ENCODE data around the gene FES. TPM values are rescaled to one million over a fixed set of nuclear protein-coding genes. Genes with fewer than 3 reads are reported as not detected.

Gene FES
- total and polyA plus RNA-seq, 2 of the 13 experiments (the other 11 are each of a cell fraction or from before 2014, with no cell fraction given): 4.0 to 9.5 TPM

- TF ChIP-seq AKAP8 (CRISPR knock-in tag; IDR thresholded peaks at IDR 0.05) (no peak), ZNF768 (CRISPR knock-in tag; IDR thresholded peaks at IDR 0.05) (peak; percentile 29; the same call in 1 of the 2 replicates), ZFP36L2 (CRISPR knock-in tag; IDR thresholded peaks at IDR 0.05) (no peak), LRRFIP1 (CRISPR knock-in tag; conservative IDR thresholded peaks at IDR 0.05) (no peak), NONO (IDR thresholded peaks at IDR 0.05) (no peak), NONO (CRISPR knock-in tag; conservative IDR thresholded peaks at IDR 0.05) (peak; percentile 39; the same call in 1 of the 2 replicates), POLR2AphosphoS5 (IDR thresholded peaks at IDR 0.05; ENCODE audit: low read depth, low read length) (peak; percentile 58), ELF1 (CRISPR knock-in tag; IDR thresholded peaks at IDR 0.05) (no peak), PRDM10 (CRISPR knock-in tag; IDR thresholded peaks at IDR 0.05; ENCODE audit: low read depth) (no peak), EP300 (IDR thresholded peaks at IDR 0.05; ENCODE audit: low read depth in 2 of 2, low read length in 2 of 2) (no peak), EP300 (CRISPR knock-in tag; IDR thresholded peaks at IDR 0.05; ENCODE audit: borderline replicate concordance) (no peak), ZNF30 (CRISPR knock-in tag; IDR thresholded peaks at IDR 0.05) (no peak), CSRNP1 (CRISPR knock-in tag; IDR thresholded peaks at IDR 0.05) (no peak), KDM2A (CRISPR knock-in tag; IDR thresholded peaks at IDR 0.05; ENCODE audit: borderline replicate concordance, low read depth) (peak; percentile 76; the same call in 1 of the 2 replicates), CHD4 (IDR thresholded peaks at IDR 0.05; ENCODE audit: borderline replicate concordance, low read length) (no peak), ZNF460 (CRISPR knock-in tag; IDR thresholded peaks at IDR 0.05; ENCODE audit: borderline replicate concordance) (no peak), YEATS2 (CRISPR knock-in tag; IDR thresholded peaks at IDR 0.05; ENCODE audit: borderline replicate concordance) (peak; percentile 79), ZNF44 (CRISPR knock-in tag; IDR thresholded peaks at IDR 0.05) (no peak), ZNF331 (CRISPR knock-in tag; IDR thresholded peaks at IDR 0.05) (peak; percentile 33; the same call in 1 of the 2 replicates), AGO1 (IDR thresholded peaks at IDR 0.05; ENCODE audit: low read depth, low read length, poor library complexity, severe bottlenecking) (no peak), SMARCC2 (IDR thresholded peaks at IDR 0.05) (no peak), NCOR1 (IDR thresholded peaks at IDR 0.05; ENCODE audit: borderline replicate concordance, low read length) (no peak), POGZ (CRISPR knock-in tag; IDR thresholded peaks at IDR 0.05) (peak; percentile 65)
Measured at GRCh38 chr15:90893175-90894090, 9.1 kb downstream of the FES start (continued).

Measured in HepG2 (cell line).